Stimulated activated CD4-positive, alpha-beta T cell treated with anti-CD3 and anti-CD28 coated beads, Interleukin-15, amount 100 ng/mL, for 1 hour (primary cell): Measurements from ENCODE around the gene SPATA6.
A peak's percentile ranks its signal among the peaks of the same experiment; 100 is the strongest.
"Not testable (repeated sequence)": the region's sequence is repeated elsewhere in the genome, so short reads cannot be mapped to it uniquely, and the experiment has no call there.

ENCODE experiments used
- DNase-seq, 2 donors: peaks; one replicate each; pipeline ENCODE4 v3.0.0-alpha.2; 2020; ENCODE audit warnings: low read depth in 1 of 2, low spot score in 1 of 2

The SPATA6 gene

DNA sequence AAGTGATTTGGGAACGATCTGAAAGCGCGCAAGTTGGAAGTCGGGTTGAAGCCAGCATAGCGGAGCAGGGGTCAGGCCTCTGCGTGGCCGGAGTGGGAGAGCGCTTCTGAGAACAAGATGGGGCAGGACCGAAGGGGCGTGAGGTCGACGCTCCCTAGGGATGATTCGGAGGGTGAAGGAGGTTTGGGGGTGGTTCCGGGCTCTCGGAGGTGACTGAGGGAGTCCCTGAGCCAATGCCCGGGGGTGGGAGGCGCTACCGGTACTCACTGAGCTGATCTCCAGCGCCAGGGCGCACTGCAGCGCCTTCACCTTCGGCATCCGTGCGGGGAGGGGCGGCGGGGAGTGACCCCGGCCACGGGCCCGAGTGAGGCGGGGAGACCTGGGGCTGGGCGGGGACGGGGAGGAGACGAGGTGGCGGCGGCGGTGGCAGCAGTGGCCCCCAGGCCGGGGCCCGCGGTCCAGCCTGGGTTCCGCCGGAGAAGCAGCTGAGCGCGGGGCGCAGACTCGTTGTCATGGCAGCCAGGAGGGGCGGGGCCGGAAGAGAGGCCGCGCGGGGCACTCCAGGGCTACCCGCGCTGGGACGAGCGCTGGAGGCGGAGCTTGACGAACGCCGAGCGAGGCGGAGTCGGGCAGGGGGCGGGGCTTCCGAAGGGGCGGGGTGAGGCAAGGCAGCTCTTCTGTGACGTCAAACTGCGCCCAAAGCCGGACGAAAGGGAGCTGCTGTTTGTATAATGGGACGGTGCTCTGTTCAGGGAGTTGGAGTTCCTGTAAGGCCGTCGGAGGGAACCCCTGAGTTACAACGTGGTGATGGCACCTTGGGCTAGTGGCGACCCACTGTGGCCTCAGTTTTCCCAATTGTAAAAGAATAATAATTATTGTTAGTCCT lies at the start of gene SPATA6:
SPATA6 (minus strand) TSS at position 514 of the 886 bp plus-strand sequence; CDS start at position 318, 196 bp downstream.
- DNase-seq, result peak; percentile 84 to 98

- DNase-seq, result not testable (repeated sequence)
Observed at GRCh38 chr1:48519896-48520295, 47.9 kb upstream of the SPATA6 start.

- DNase-seq, result no peak
Observed at GRCh38 chr1:48506870-48507269, 34.9 kb upstream of the SPATA6 start.

- DNase-seq, result no peak
Observed at GRCh38 chr1:48500541-48501450, 28.8 kb upstream of the SPATA6 start.

DNA sequence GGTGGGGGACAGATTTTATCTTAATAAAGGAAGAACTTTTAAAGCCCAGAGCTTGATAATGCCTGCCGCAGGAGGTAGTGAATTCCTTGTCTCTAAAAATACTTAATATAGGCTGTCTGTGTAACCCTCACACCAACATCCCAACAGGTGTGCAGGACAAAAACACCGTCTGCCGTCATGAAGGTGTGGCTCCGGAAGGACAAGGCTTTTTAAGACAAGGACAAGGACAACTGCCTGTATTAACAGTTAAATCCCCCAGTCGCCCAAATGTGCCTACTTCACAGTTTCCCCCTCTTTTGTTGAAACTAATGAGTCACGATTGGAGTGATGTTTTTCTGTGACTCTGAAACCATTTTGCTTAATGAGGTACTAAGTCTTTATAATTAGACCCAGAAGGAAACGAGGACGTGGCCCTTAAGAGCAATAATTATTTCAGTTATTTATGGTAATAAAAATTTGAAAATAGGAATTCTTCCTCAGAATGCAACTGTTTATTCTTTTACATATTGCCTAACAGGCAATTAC lies 27.3 kb upstream of the SPATA6 start:
- no peak for DNase-seq

- DNase-seq, result peak; percentile 30 to 61
Observed at GRCh38 chr1:48498096-48498791, 26.2 kb upstream of the SPATA6 start.

DNA sequence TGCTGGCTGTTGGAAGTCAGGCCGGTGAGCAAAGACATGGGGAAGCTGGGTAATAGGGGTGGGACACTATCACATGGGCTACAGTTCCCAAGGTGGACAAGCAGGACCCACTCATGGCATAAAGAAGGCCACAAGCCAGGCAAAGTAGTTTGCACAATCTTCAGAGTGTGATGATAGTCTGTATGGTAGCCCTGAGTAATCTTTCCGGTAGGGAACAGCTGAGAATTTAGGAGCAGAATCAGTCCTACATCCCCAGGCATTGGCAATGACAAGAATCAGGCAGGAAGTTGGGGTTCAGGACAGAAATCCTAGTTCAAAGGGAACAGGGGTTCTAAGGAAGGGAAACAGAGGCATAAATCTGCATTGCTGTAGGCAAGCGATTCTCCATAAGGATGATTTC lies 23.9 kb upstream of the SPATA6 start:
- no peak for DNase-seq

GRCh38 chr1:48495166-48495565 lies 23.2 kb upstream of the SPATA6 start:
- no peak for DNase-seq

GRCh38 chr1:48493970-48494769 lies 22.2 kb upstream of the SPATA6 start:
- no peak for DNase-seq

- no peak for DNase-seq
Observed at GRCh38 chr1:48493041-48493440, 21.0 kb upstream of the SPATA6 start.

GRCh38 chr1:48492392-48492791 lies 20.4 kb upstream of the SPATA6 start:
- DNase-seq, result no peak

GRCh38 chr1:48488721-48489120 lies 16.7 kb upstream of the SPATA6 start:
- DNase-seq, result no peak

GRCh38 chr1:48480504-48480903 lies 8.5 kb upstream of the SPATA6 start:
- DNase-seq, result no peak

GRCh38 chr1:48480023-48480422 lies 8.0 kb upstream of the SPATA6 start:
- DNase-seq, result not testable (repeated sequence)

DNA sequence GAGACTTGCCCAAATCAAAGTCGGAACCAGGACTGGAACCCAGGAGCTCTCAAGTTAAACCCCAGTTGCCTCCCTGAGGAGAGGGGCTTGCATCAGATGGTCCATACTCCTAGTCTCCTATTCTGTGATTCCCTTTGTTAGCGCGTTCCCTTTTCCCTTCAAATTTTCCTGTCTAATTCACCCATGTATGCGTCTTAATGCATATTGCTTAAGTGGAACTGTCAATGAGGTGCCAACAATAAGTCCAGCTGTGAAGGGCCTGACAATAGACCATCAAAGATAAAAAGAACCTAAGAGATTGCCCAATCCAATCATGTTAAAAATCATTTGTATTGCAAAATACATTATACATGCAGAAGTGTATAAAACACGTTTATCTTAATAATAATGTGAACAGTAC lies 634 bp upstream of the SPATA6 start:
- DNase-seq, result no peak

- DNase-seq, result no peak
Observed at GRCh38 chr1:48470950-48471690, 884 bp downstream of the SPATA6 start.

- DNase-seq, result no peak
Observed at GRCh38 chr1:48470481-48470855, 1.5 kb downstream of the SPATA6 start.

GRCh38 chr1:48469616-48470480 lies 2.2 kb downstream of the SPATA6 start:
- DNase-seq, result no peak

GRCh38 chr1:48466594-48466993 lies 5.4 kb downstream of the SPATA6 start:
- DNase-seq, result no peak
